ENCODE measurements around the gene IFIT1. TPM values are rescaled to one million over a fixed set of nuclear protein-coding genes. Genes with fewer than 3 reads are reported as not detected.
A peak's percentile ranks its signal among the peaks of the same experiment; 100 is the strongest.

IFIT1 gene
- total RNA-seq, 1 donor from 2014 or later: 51.1 TPM

DNA sequence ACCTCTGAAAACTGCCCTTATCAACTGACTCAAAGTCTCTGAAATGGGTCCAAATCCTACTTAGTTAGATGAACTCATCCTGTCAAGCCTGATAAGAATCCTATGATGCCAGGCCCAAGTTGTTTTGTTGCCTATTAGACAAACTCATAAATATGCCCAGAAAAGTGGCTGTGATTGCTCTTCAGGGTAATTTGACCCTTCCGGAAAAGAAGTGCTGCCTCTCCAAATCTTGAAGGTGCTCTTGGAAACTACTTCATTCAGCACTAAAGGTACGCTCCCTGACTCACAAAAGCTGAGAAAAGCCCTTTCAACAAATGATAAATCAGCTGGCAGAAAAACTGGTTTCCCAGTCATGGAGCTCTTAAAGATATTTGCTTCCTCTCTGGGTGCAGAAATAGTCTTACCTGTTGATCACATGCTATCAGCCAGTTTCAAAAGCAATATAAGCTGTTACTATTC is 28.6 kb downstream of the IFIT1 start:
- TF ChIP-seq, protein P1, sequence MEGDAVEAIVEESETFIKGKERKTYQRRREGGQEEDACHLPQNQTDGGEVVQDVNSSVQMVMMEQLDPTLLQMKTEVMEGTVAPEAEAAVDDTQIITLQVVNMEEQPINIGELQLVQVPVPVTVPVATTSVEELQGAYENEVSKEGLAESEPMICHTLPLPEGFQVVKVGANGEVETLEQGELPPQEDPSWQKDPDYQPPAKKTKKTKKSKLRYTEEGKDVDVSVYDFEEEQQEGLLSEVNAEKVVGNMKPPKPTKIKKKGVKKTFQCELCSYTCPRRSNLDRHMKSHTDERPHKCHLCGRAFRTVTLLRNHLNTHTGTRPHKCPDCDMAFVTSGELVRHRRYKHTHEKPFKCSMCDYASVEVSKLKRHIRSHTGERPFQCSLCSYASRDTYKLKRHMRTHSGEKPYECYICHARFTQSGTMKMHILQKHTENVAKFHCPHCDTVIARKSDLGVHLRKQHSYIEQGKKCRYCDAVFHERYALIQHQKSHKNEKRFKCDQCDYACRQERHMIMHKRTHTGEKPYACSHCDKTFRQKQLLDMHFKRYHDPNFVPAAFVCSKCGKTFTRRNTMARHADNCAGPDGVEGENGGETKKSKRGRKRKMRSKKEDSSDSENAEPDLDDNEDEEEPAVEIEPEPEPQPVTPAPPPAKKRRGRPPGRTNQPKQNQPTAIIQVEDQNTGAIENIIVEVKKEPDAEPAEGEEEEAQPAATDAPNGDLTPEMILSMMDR (IDR thresholded peaks at IDR 0.05): no peak
- Histone ChIP-seq H3K27me3 (no peaks in the 10 kb centered on the region), H3K9me3 (no peaks in the 10 kb centered on the region), H3K36me3 (peaks cover 19% of the 10 kb centered on the region), H3K4me1 (peaks cover 31% of the 10 kb centered on the region), H3K4me3 (no peak overlapping the region), H3K27ac (no peak overlapping the region)
- intact Hi-C loops (cut with DNase I): no loop called here
- DNase-seq (no peak), ATAC-seq (peak; percentile 84)

DNA sequence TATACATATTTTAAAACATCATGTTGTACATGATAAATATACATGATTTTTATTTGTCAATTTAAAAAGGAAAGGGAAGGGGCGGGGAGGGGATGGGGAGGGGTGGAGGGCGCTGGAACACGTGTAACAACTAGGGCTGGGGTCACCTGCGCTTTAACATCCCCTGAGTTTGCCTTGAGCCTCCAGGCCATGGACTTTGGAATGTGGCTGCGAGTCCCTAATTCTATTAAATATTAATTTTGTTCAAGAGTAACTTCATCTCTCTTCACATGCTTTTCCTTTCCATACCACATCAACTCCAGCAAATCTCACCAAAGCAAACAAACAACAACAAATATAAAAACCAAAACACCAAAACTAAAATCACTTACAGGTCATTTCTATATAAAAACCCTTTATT is 32.6 kb downstream of the IFIT1 start:
- ATAC-seq (no peak), DNase-seq (no peak)
- Histone ChIP-seq H3K27me3 (no peaks in the 10 kb centered on the region), H3K9me3 (no peaks in the 10 kb centered on the region), H3K27ac (no peak overlapping the region), H3K4me1 (peaks cover 9% of the 10 kb centered on the region), H3K4me3 (no peak overlapping the region), H3K36me3 (peaks cover 9% of the 10 kb centered on the region)
- intact Hi-C loops (cut with DNase I): loop anchor here (5.0 kb wide), 1 partner anchor 137 kb away; no protein-coding TSS in a partner anchor
- TF ChIP-seq, protein P1 (IDR thresholded peaks at IDR 0.05): no peak

DNA sequence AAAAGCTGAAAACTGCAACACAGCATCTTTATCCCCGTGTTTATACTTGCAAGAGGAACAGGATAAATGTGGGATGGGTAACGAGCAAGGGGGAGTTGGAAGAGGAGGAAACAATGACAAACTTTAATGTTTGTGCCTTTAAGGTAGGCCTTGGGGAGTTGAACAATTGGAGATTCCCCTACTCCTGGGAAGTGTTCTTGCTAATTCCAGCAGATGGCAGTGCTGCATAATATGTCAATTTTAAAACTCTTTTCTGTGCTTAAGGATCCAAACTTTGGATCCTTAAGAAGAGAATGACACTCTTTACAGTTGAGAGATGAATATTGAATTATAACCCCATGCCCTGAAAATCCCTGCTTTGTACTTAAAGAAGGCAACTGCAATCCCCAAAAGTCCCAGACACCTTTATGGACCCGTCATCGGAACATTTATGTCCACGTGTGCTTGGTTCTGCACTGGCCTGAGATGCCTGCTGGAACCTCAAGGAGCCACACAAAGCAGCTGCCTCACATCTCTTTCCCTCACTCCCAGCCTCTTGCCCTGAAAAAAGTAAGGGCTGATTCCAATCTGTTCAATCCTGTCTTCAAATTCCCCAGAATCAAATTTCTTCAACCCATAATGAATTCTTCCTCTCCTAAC is 33.9 kb downstream of the IFIT1 start:
- ATAC-seq (peak; percentile 89), DNase-seq (no peak)

DNA sequence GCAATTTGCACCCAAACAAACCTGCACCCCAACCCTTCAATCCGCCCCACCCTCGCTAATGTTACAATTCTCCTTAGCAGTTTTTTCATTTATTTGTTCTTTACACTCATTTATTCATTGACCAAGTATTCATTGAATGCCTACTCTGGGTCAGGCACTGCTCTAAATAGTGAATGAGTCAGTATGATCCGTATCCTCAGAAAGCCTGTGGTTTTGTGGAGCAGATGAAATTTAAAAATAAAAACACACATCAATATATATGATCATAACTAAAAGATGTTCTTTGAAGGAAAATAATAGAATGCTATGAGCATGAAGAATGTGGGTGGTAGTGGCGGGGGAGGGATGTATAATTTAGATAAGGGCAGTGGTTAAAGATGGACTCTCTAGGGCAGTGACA is 35.2 kb downstream of the IFIT1 start:
- Histone ChIP-seq H3K27ac (no peak overlapping the region), H3K9me3 (no peaks in the 10 kb centered on the region), H3K4me3 (no peak overlapping the region), H3K36me3 (no peaks in the 10 kb centered on the region), H3K27me3 (no peaks in the 10 kb centered on the region), H3K4me1 (no peaks in the 10 kb centered on the region)
- TF ChIP-seq, protein P1 (IDR thresholded peaks at IDR 0.05): no peak
- intact Hi-C loops (cut with DNase I): loop anchor here (5.0 kb wide), 1 partner anchor 135 kb away; no protein-coding TSS in a partner anchor
- no peak for ATAC-seq
- DNase-seq: no peak

More for the DNA sequence above, 33.9 kb downstream of the IFIT1 start:
- Histone ChIP-seq H3K27me3 (no peaks in the 10 kb centered on the region), H3K9me3 (no peaks in the 10 kb centered on the region), H3K4me3 (no peak overlapping the region), H3K4me1 (no peaks in the 10 kb centered on the region), H3K36me3 (no peaks in the 10 kb centered on the region), H3K27ac (no peak overlapping the region)
- TF ChIP-seq, protein P1 (IDR thresholded peaks at IDR 0.05): peak; percentile 81
- intact Hi-C loops (cut with DNase I): loop anchor here (5.0 kb wide), 1 partner anchor 136 kb away; no protein-coding TSS in a partner anchor

DNA sequence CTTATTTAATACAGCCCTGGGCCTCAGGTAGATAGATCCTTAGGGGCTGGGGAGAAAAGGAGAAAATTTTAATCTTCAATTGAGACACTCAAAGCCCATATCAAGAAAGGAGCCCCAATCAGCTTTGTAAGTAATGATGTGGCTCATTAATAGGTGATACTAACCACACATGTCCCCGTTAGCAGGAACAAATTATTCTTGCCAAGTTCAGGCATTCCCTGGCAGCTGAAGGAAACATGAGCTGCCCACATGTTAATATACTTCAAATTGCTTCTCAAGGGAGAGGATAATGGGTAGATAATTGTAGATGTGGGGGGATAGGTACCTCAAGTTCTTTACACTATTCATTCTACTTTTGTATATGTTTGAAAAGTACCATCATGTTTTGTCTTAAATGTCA is 36.5 kb downstream of the IFIT1 start:
- H3K36me3 ChIP-seq: no peaks in the 10 kb centered on the region
- DNase-seq (no peak), ATAC-seq (no peak)
- H3K27ac ChIP-seq: no peak overlapping the region
- no peak overlapping the region for H3K4me3 ChIP-seq
- TF ChIP-seq, protein P1 (IDR thresholded peaks at IDR 0.05): no peak
- no peaks in the 10 kb centered on the region for H3K27me3 ChIP-seq
- H3K4me1 ChIP-seq: no peaks in the 10 kb centered on the region
- H3K9me3 ChIP-seq: no peaks in the 10 kb centered on the region
- intact Hi-C loops (cut with DNase I): loop anchor here (5.0 kb wide), 1 partner anchor 133 kb away; no protein-coding TSS in a partner anchor

Measured in upper lobe of right lung (tissue), 1 donor.